Esophagus squamous epithelium (tissue), 4 donors: ENCODE results near the gene GLS.

Source experiments
- CTCF ChIP-seq, 6 experiments: fragments of 450-650 bp in 4 of 6; fragments of 200-600 bp in 2 of 6; sonication (generic) in 2 of 6; IDR thresholded peaks; one replicate each; pipeline ENCODE4 v1.5.1; 2016 to 2019; ENCODE audit warnings: antibody characterized with exemption in 6 of 6, mild to moderate bottlenecking in 4 of 6, moderate library complexity in 4 of 6
- POLR2A ChIP-seq, 4 donors: fragments of 450-650 bp; IDR thresholded peaks; one replicate each; pipeline ENCODE4 v1.6.1; 2017; ENCODE audit warnings: antibody characterized with exemption in 4 of 4, mild to moderate bottlenecking in 4 of 4, moderate library complexity in 3 of 4

GRCh38 chr2:191012346-191012745 is 131.7 kb downstream of the GLS start:
- no peak for TF ChIP-seq POLR2A (IDR thresholded peaks at IDR 0.05)
- TF ChIP-seq CTCF (IDR thresholded peaks at IDR 0.05) = no peak
